Muscle layer of duodenum (tissue), 2 donors: ENCODE results near the gene CEP83.

Experiments
- H3K27ac ChIP-seq: one replicate; pipeline ENCODE4 v1.7.0; 2013; ENCODE audit warnings: mild to moderate bottlenecking, low read length
- H3K27me3 ChIP-seq: one replicate; pipeline ENCODE4 v1.7.0; 2013; ENCODE audit warnings: low read depth, mild to moderate bottlenecking, control low read depth, low read length
- H3K36me3 ChIP-seq, 2 donors: one replicate each; pipeline ENCODE4 v1.7.0; 2013; ENCODE audit warnings: low read length in 2 of 2, control low read depth in 1 of 2, mild to moderate bottlenecking in 1 of 2; ENCODE audit not compliant: insufficient read depth in 2 of 2, control insufficient read depth in 1 of 2
- H3K4me1 ChIP-seq, 2 donors: one replicate each; pipeline ENCODE4 v1.7.0; 2013; ENCODE audit warnings: low read length in 2 of 2, mild to moderate bottlenecking in 2 of 2, control low read depth in 1 of 2, moderate library complexity in 1 of 2; ENCODE audit not compliant: insufficient read depth in 2 of 2, control insufficient read depth in 1 of 2
- H3K4me3 ChIP-seq, 2 donors: one replicate each; pipeline ENCODE4 v1.7.0; 2013; ENCODE audit warnings: low read length in 2 of 2, low read depth in 1 of 2, mild to moderate bottlenecking in 1 of 2
- H3K9me3 ChIP-seq, 2 donors: one replicate each; pipeline ENCODE4 v1.7.0; 2013; ENCODE audit warnings: low read length in 2 of 2, control low read depth in 1 of 2, mild to moderate bottlenecking in 1 of 2; ENCODE audit not compliant: control insufficient read depth in 1 of 2
- donor health status: healthy.

The CEP83 gene

DNA sequence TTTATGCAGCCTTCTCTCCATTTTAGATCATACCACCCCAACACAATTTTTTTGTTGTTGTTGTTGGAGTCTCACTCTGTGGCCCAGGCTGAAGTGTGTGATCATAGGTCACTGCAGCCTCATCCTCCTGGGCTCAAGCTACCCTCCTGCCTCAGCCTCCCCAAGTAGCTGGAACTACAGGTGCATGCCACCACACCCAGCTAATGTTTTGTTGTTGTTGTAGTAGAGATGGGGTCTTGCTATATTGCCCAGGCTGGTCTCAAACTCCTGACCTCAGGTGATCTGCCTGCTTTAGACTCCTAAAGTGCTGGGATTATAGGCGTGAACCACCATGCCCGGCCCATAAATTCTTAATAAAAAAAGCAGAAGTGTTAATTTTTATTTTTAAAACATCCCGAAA, 199.7 kb downstream of the CEP83 start:
- Histone ChIP-seq H3K4me3 (no peak overlapping the region), H3K27me3 (no peaks in the 10 kb centered on the region), H3K27ac (no peak overlapping the region), H3K9me3 (no peaks in the 10 kb centered on the region), H3K4me1 (peaks cover 5 to 26% of the 10 kb centered on the region in 2 donors), H3K36me3 (no peaks in the 10 kb centered on the region)

DNA sequence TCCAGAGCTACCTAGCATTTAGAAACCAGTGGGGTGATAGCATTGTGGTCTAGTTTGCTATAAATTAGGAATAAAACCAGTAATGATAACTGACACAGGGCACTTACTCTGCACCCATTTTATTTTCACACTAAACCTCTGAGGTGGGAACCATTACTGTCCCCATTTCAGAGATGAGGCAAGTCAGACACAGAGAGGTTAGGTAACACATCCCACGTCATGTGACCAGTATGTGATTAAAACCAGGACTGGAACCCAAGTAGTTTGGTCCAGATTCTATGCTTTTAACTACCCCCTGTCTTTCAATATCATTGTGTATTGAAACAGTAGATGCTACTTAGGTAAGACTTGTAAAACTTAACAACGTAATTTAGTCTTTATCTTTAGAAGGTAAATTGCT, 201.1 kb downstream of the CEP83 start:
- Histone ChIP-seq H3K4me3 (no peak overlapping the region), H3K27ac (no peak overlapping the region), H3K27me3 (no peaks in the 10 kb centered on the region), H3K36me3 (no peaks in the 10 kb centered on the region), H3K9me3 (no peaks in the 10 kb centered on the region), H3K4me1 (peaks cover 5 to 22% of the 10 kb centered on the region in 2 donors)
